ENCODE data around the gene HYAL3. TPM values are rescaled to one million over a fixed set of nuclear protein-coding genes. Genes with fewer than 3 reads are reported as not detected.
A peak's percentile ranks its signal among the peaks of the same experiment; 100 is the strongest.

Gene HYAL3
- total and polyA plus RNA-seq, 2 of the 8 experiments (the other 6 are each of a cell fraction or from before 2014, with no cell fraction given) = 3.2 to 12.2 TPM

GRCh38 chr3:50340448-50341329 is 41.5 kb upstream of the HYAL3 start, which contains the start of gene RASSF1:
Gene RASSF1, minus strand, starts transcription at chr3:50340836. Its CDS starts 31 bp downstream, at chr3:50340805.
- Histone ChIP-seq H4K20me1 (replicated peaks in 1 of 2; ENCODE audit: control insufficient read depth in 1 of 2, insufficient read depth in 2 of 2, low read length in 2 of 2) (peaks cover 0 to 10% of the 10 kb centered on the region in 2 experiments), H3K4ac (replicated peaks; ENCODE audit: insufficient read length, low read depth, low read length) (peak within 1 kb of the TSS; percentile 6), H3K9ac (replicated peaks in 1 of 4; ENCODE audit: extremely low read depth in 1 of 4, low read depth in 3 of 4, low read length in 3 of 4) (no peak within 1 kb of the TSS; a peak in 1 of 7 replicates), H3K79me2 (ENCODE audit: control insufficient read depth in 1 of 2, insufficient read depth in 2 of 2, low read length in 2 of 2) (peaks cover 0 to 11% of the 10 kb centered on the region in 2 experiments; a peak in 2 of 4 replicates), H3K79me1 (ENCODE audit: low read depth, low read length) (peaks cover 1% of the 10 kb centered on the region; the same call in 1 of the 2 replicates), H2BK120ac (replicated peaks; ENCODE audit: low read depth, low read length) (no peak within 1 kb of the TSS), H3K27ac (ENCODE audit: low read depth, low read length) (no peak within 1 kb of the TSS), H2BK5ac (ENCODE audit: low read depth, low read length) (peak within 1 kb of the TSS; percentile 30; the same call in 1 of the 2 replicates), H2AFZ (ENCODE audit: low read length) (peak within 1 kb of the TSS; percentile 81; the same call in 1 of the 2 replicates), H3K18ac (ENCODE audit: extremely low read depth, low read length) (peak within 1 kb of the TSS; percentile 75), H2BK12ac (ENCODE audit: low read depth, low read length) (peak within 1 kb of the TSS; percentile 68; the same call in 1 of the 2 replicates), H3K4me2 (ENCODE audit: insufficient read depth in 1 of 2, low read depth in 2 of 2, low read length in 2 of 2) (peak within 1 kb of the TSS; percentile 65 to 87), H4K8ac (ENCODE audit: extremely low read depth, insufficient read depth, low read length) (peak within 1 kb of the TSS; percentile 83), H3K9me3 (ENCODE audit: insufficient read depth in 2 of 2, low read depth in 1 of 2, low read length in 1 of 2) (no peaks in the 10 kb centered on the region), H3K36me3 (ENCODE audit: control insufficient read depth in 2 of 4, insufficient read depth in 4 of 4, low read length in 3 of 4) (no peaks in the 10 kb centered on the region), H3K23ac (ENCODE audit: insufficient read length) (no peak within 1 kb of the TSS), H2BK15ac (ENCODE audit: low read length) (peak within 1 kb of the TSS; percentile 98), H3K4me3 (ENCODE audit: extremely low read depth in 1 of 4, insufficient read depth in 2 of 4, low read depth in 3 of 4, low read length in 4 of 4) (peak within 1 kb of the TSS; percentile 33 to 63 (median 46)), H2BK20ac (ENCODE audit: low read length) (no peak within 1 kb of the TSS), H2AK5ac (ENCODE audit: low read depth, low read length) (no peak within 1 kb of the TSS), H3K56ac (replicated peaks; ENCODE audit: insufficient read length, low read depth, low read length) (no peak within 1 kb of the TSS), H4K91ac (replicated peaks; ENCODE audit: insufficient read length, low read length) (peak within 1 kb of the TSS; percentile 34), H3K4me1 (replicated peaks in 1 of 4; ENCODE audit: control insufficient read depth in 3 of 4, insufficient read depth in 4 of 4, low read length in 3 of 4) (peaks cover 0 to 19% (median 14%) of the 10 kb centered on the region in 4 experiments; a peak in 5 of 7 replicates), H3K23me2 (ENCODE audit: low read depth, low read length) (peaks cover 22% of the 10 kb centered on the region), H3K27me3 (replicated peaks in 1 of 4; ENCODE audit: control insufficient read depth in 3 of 4, extremely low read depth in 1 of 4, insufficient read depth in 3 of 4, low read length in 3 of 4) (peaks cover 23 to 66% (median 52%) of the 10 kb centered on the region in 4 experiments), H4K5ac (ENCODE audit: insufficient read length, low read depth, low read length) (no peak within 1 kb of the TSS), H3K14ac (ENCODE audit: insufficient read length) (no peak within 1 kb of the TSS)
- FAIRE-seq (no peak), DNase-seq (ENCODE audit: low read depth in 1 of 2, low spot score in 2 of 2) (peak in 1 of 2 experiments; percentile 66)
- CTCF ChIA-PET (ENCODE audit: partially characterized antibody) = interaction anchor here (0.7 to 10.0 kb wide), 8 partner anchors 9 to 273 kb away, joined by 3 to 84 read pairs (median 3); no protein-coding TSS in a partner anchor
- POLR2A ChIA-PET (ENCODE audit: partially characterized antibody) = interaction anchor here (0.5 to 3.3 kb wide), 9 partner anchors 9 to 78 kb away, joined by 3 to 17 read pairs (median 3); partner anchors contain the start of genes CYB561D2, HYAL2, NPRL2 and TUSC2
- WGBS, 2 experiments (ENCODE audit: extremely low coverage in 1 of 2, insufficient coverage in 1 of 2, insufficient read length in 1 of 2, insufficient replicate concordance in 2 of 2, low coverage in 1 of 2, low lambda C conversion rate in 2 of 2, missing lambda C conversion rate in 1 of 2) = 9% methylated on average over 75 of the region's 85 CpGs; no CpG with 5 or more reads in 1 of the 2 experiments
- TF ChIP-seq EZH2 (IDR thresholded peaks at IDR 0.05; ENCODE audit: low read depth, low read length, severe bottlenecking) (peak; percentile 80), KDM1A (IDR thresholded peaks at IDR 0.05; ENCODE audit: borderline replicate concordance, low read length) (no peak), POLR2AphosphoS5 (IDR thresholded peaks at IDR 0.05; ENCODE audit: low read depth, low read length) (no peak), SP2 (IDR thresholded peaks at IDR 0.05; ENCODE audit: low read length) (no peak), ASH2L (IDR thresholded peaks at IDR 0.05; ENCODE audit: low read length) (peak; percentile 51), SP4 (IDR thresholded peaks at IDR 0.05; ENCODE audit: low read length) (0 out of 2 replicates have a peak, but pooled peaks have one; percentile 38), KDM4A (IDR thresholded peaks at IDR 0.05; ENCODE audit: low read depth, low read length, severe bottlenecking) (peak; percentile 94), MAX (IDR thresholded peaks at IDR 0.05) (peak; percentile 89), E2F6 (IDR thresholded peaks at IDR 0.05) (peak; percentile 53), TAF1 (IDR thresholded peaks at IDR 0.05; ENCODE audit: low read depth, low read length) (0 out of 2 replicates have a peak, but pooled peaks have one; percentile 22)

All from H1 (cell line).